ENCODE results near the gene MORC2. TPM values are rescaled to one million over a fixed set of nuclear protein-coding genes. Genes with fewer than 3 reads are reported as not detected.
A peak's percentile ranks its signal among the peaks of the same experiment; 100 is the strongest.

Gene MORC2
- total and polyA plus RNA-seq, 2 of the 13 experiments (the other 11 are each of a cell fraction or from before 2014, with no cell fraction given), result 11.9 to 18.3 TPM

GRCh38 chr22:30920407-30920806 is 48.2 kb downstream of the MORC2 start:
- H3K4me1 ChIP-seq (ENCODE audit: insufficient read depth, low read length), result 0 out of 2 replicates have a peak, but pooled peaks cover 5% of the 10 kb centered on the region
- H3K79me2 ChIP-seq (ENCODE audit: insufficient read depth, low read length), result no peaks in the 10 kb centered on the region
- no peak overlapping the region for H2AFZ ChIP-seq (ENCODE audit: low read length)
- H3K9me3 ChIP-seq (ENCODE audit: low read length), result peaks cover 5% of the 10 kb centered on the region
- ChIA-PET POLR2A (interaction anchor here (0.6 kb wide), 1 partner anchor 370 kb away, joined by 3 read pairs; no protein-coding TSS in a partner anchor), CTCF (ENCODE audit: low intra/inter-chr PET ratio, low total read pairs) (interaction anchor here (1.0 to 3.5 kb wide), 3 partner anchors 30 to 229 kb away, joined by 3 to 37 read pairs (median 3); no protein-coding TSS in a partner anchor)
- BruUV-seq (replicated peaks), result no TSS peak
- 4% methylated on average over 9 of the region's 9 CpGs for WGBS (ENCODE audit: low lambda C conversion rate)
- TF ChIP-seq ZKSCAN8 (CRISPR knock-in tag; IDR thresholded peaks at IDR 0.05; ENCODE audit: borderline replicate concordance) (no peak), XRCC5 (optimal IDR thresholded peaks at IDR 0.05; ENCODE audit: low read length) (peak; percentile 57), RAD21 (CRISPR knock-in tag; IDR thresholded peaks at IDR 0.05) (peak; percentile 36; the same call in 1 of the 2 replicates), ZBTB33 (CRISPR knock-in tag; IDR thresholded peaks at IDR 0.05) (no peak), CEBPG (CRISPR knock-in tag; IDR thresholded peaks at IDR 0.05) (no peak), ETV5 (CRISPR knock-in tag; IDR thresholded peaks at IDR 0.05; ENCODE audit: borderline replicate concordance) (no peak), SRF (IDR thresholded peaks at IDR 0.05; ENCODE audit: low read depth, low read length) (no peak), ZNF530 (CRISPR knock-in tag; IDR thresholded peaks at IDR 0.05; ENCODE audit: low read depth) (no peak), STAG1 (CRISPR knock-in tag; IDR thresholded peaks at IDR 0.05) (peak; percentile 82), SMC3 (IDR thresholded peaks at IDR 0.05; ENCODE audit: low read length) (peak; percentile 75)
- TF ChIP-seq, protein P1, sequence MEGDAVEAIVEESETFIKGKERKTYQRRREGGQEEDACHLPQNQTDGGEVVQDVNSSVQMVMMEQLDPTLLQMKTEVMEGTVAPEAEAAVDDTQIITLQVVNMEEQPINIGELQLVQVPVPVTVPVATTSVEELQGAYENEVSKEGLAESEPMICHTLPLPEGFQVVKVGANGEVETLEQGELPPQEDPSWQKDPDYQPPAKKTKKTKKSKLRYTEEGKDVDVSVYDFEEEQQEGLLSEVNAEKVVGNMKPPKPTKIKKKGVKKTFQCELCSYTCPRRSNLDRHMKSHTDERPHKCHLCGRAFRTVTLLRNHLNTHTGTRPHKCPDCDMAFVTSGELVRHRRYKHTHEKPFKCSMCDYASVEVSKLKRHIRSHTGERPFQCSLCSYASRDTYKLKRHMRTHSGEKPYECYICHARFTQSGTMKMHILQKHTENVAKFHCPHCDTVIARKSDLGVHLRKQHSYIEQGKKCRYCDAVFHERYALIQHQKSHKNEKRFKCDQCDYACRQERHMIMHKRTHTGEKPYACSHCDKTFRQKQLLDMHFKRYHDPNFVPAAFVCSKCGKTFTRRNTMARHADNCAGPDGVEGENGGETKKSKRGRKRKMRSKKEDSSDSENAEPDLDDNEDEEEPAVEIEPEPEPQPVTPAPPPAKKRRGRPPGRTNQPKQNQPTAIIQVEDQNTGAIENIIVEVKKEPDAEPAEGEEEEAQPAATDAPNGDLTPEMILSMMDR (CRISPR knock-in tag; IDR thresholded peaks at IDR 0.05), result peak; percentile 82
- no peaks in the 10 kb centered on the region; the same call in 1 of the 2 replicates for H4K20me1 ChIP-seq (ENCODE audit: insufficient read depth, low read length)
- H3K27me3 ChIP-seq (ENCODE audit: control insufficient read depth in 1 of 2, insufficient read depth in 2 of 2, low read length in 2 of 2), result no peaks in the 10 kb centered on the region
- intact Hi-C loops (cut with micrococcal nuclease; ENCODE audit: unreplicated experiment) (loop anchor here (1.0 kb wide), 1 partner anchor 157 kb away; no protein-coding TSS in a partner anchor), in situ Hi-C loops (cut with HindIII; ENCODE audit: extremely low pct_ligation_motif_present, low pct_unique_long_range_greater_than_20kb) (loop anchor here (5.0 kb wide), 1 partner anchor 158 kb away; no protein-coding TSS in a partner anchor)
- H3K9ac ChIP-seq (ENCODE audit: insufficient read depth, low read depth, low read length), result no peak overlapping the region
- no peak overlapping the region for H3K4me2 ChIP-seq (ENCODE audit: low read depth, low read length)
- no peak overlapping the region for H3K4me3 ChIP-seq (replicated peaks in 1 of 3; ENCODE audit: insufficient read depth in 1 of 3, low read depth in 2 of 3, low read length in 3 of 3)
- no peak overlapping the region for H3K27ac ChIP-seq (ENCODE audit: extremely low read length, insufficient read depth, low read length)
- FAIRE-seq, result peak; percentile 40
- DNase-seq (ENCODE audit: low spot score), result peak; percentile 32
- ATAC-seq, result peak; percentile 79
- H3K36me3 ChIP-seq (replicated peaks in 1 of 2; ENCODE audit: control insufficient read depth in 1 of 2, insufficient read depth in 2 of 2, low read length in 2 of 2), result peaks cover 2 to 10% of the 10 kb centered on the region in 2 experiments; a peak in 2 of 5 replicates

All from HepG2 (cell line).